Mononuclear cell (primary cell): ENCODE data around the gene CDH23. TPM values are rescaled to one million over a fixed set of nuclear protein-coding genes. Genes with fewer than 3 reads are reported as not detected.

Experiments
- H3K27me3 ChIP-seq: 2 replicates; pipeline ENCODE4 v1.6.0; 2011; ENCODE audit warnings: low read length, control low read depth; ENCODE audit not compliant: insufficient read depth
- H3K4me1 ChIP-seq: 2 replicates; pipeline ENCODE4 v1.5.1; 2011; ENCODE audit warnings: mild to moderate bottlenecking, low read length, control low read depth; ENCODE audit not compliant: insufficient read depth
- H3K4me3 ChIP-seq: 2 replicates; pipeline ENCODE4 v1.5.1; 2011; ENCODE audit warnings: mild to moderate bottlenecking, low read length, moderate library complexity
- H3K9me3 ChIP-seq: 2 replicates; pipeline ENCODE4 v1.5.1; 2011; ENCODE audit warnings: low read depth, mild to moderate bottlenecking, control low read depth, low read length
- total RNA-seq: library from RNA; depleted of rRNA; stranded (reverse); fragments of >200 nt; gene quantifications from one replicate; pipeline ENCODE4 v1.2.3, GENCODE V29; 2012

Gene CDH23
- total RNA-seq, 1 donor: 5.0 TPM

DNA sequence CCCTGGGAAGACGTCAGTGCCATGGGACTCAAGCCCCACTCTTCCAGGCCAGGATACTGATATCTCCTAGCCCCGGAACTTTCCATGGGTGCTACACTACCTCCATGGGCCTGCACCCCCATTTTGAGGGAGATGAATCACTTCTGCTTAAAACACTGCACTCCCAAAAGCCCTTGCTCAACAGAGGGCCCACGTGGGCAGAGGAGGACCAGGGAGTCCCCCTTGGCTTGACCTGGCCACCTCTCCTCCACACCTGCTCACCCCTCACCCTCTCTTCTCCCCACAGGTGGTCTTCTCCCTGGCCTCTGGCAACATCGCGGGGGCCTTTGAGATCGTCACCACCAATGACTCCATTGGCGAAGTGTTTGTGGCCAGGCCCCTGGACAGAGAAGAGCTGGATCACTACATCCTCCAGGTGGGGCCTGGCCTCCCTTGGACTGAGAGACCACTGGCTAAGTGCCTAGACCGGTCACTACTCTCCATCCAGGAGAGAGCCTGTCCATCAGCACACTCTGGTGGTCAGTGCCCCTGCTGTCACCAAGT lies 342.7 kb downstream of the CDH23 start:
- Histone ChIP-seq H3K9me3 (no peaks in the 10 kb centered on the region), H3K4me3 (no peak overlapping the region), H3K27me3 (no peaks in the 10 kb centered on the region), H3K4me1 (peaks cover 100% of the 10 kb centered on the region)

DNA sequence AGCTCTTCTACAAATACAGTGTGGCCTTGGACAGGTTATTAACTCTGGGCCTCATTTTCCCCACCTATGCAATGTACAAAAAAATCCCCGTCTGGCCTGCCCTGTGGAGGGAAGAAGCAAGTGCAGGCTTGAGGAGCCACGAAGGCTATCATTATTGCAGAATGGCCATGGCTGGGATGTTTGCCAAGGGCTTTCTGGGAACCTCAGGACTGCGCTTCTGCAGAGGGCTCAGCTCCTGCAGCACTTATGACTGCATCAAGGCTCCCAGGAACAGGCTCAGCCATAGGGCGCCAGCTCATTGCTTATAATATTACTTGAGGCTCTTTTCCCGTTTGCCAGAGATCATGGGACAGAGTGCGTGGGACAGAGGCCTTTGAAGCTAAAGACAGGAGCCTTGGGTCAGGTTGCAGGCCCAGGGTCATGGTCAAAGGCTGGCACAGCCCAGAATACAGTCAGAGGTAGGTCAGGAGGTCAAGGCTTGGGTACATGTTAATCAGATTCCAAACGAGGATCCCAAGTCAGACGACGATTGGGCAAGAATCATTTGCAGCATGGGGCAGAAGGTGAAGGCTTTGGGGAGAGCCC lies 343.4 kb downstream of the CDH23 start:
- Histone ChIP-seq H3K4me1 (peaks cover 100% of the 10 kb centered on the region), H3K27me3 (no peaks in the 10 kb centered on the region), H3K4me3 (no peak overlapping the region), H3K9me3 (no peaks in the 10 kb centered on the region)

DNA sequence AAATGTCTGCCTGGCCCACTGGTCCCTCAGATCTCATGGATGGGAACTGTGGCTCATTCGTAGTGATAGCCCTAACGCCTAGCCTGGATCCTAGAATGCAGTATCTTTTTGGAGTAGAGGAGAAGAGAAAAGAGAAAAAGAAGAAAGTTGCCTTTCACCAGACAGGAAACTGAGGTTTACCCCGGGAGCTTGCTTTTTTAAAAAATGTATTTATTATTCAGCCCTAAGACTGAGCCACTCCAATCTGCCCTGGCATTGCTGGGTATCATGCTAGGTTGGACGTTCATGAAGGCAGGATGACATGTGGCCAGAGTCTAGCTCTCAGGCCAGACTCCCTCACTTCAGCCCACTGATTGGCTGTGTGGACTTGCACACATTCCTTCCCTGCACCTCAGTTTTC lies 344.3 kb downstream of the CDH23 start:
- H3K27me3 ChIP-seq: no peaks in the 10 kb centered on the region
- H3K4me3 ChIP-seq: no peak overlapping the region
- no peaks in the 10 kb centered on the region for H3K9me3 ChIP-seq
- H3K4me1 ChIP-seq: peaks cover 100% of the 10 kb centered on the region

DNA sequence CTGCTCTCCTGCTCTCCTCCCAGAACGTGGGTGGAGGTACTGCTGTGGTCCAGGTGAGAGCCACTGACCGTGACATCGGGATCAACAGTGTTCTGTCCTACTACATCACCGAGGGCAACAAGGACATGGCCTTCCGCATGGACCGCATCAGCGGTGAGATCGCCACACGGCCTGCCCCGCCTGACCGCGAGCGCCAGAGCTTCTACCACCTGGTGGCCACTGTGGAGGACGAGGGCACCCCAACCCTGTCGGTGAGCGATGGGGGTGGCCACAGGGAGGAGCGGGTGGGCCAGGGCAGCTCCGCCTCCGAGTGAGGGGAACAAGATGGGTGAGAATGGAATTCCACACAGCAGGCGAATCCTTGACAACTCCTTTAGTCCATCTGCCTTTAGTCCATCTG lies 345.0 kb downstream of the CDH23 start:
- H3K27me3 ChIP-seq: no peaks in the 10 kb centered on the region
- H3K4me1 ChIP-seq: peaks cover 100% of the 10 kb centered on the region
- H3K9me3 ChIP-seq: no peaks in the 10 kb centered on the region
- no peak overlapping the region for H3K4me3 ChIP-seq

DNA sequence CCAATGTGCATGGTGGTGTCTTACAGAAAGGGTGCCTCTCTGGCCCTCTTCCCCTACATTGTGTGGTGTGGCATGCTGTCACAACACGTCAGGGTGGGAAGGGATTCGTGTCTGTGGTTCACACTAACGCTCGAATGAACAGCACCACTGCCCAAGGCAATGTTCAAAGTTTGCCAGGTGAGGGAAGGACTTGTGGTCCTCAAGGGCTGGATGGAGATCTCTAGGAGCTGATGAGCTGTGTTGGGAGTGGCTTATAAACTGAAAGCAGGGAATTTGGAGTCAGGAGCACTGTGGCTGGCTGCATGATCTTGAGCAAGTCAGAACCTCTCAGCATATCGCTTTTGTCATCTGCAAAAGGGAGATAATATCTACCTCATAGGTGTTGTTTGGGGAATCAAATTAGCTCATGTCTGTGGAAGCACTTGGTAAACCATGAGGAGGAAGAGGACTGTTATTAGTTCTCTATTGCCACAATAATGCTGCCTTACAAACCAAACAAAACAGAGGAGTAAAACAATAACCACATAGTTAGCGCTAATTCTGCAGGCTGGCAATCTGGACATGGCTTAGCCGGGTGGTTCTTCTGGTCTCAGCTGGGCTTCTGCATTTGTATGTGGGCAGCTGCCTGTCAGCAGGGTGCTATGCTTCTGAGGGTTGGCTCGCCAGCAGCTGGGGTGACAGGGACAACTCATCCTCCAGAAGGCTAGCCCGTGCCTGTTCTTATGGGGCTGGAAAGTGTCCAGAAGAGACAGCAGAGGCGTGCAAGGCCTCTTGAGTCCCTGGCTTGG lies 345.8 kb downstream of the CDH23 start:
- Histone ChIP-seq H3K9me3 (no peaks in the 10 kb centered on the region), H3K4me3 (no peak overlapping the region), H3K27me3 (no peaks in the 10 kb centered on the region), H3K4me1 (peaks cover 100% of the 10 kb centered on the region)

DNA sequence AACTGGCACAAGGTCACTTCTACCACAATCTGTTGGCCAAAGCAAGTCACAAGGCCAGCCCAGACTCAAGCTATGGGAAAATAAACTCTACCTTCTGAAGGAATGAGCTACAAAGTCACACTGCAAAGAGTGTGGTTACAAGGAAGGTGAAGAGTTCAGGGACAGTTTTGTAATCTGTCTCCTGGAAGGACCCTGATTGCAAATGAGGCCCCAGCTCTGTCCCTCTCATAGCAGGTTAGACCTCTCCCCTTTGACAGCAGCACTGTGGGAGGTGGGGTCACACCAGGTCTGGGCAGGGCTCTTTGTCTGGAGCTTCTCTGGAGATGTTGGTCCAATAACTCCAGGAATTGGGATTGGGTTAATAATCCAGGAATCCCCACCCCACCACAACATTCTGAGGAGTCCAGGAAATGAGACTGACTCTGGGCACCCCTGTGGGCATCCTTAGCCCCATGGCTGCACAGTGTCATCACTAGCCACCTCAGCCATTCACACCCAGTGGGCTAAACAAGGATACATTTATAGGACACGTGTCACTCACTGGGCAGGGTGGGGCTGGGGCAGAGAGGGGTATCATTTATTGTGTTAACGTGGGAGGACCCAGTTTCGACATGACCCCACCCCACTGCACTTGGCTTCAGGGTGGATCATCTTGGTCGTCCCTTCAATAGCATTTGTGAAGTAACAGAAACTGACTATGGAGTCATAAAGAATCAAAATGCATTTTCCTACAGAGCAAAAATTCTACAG lies 346.5 kb downstream of the CDH23 start:
- Histone ChIP-seq H3K9me3 (no peaks in the 10 kb centered on the region), H3K4me1 (peaks cover 100% of the 10 kb centered on the region), H3K4me3 (no peak overlapping the region), H3K27me3 (no peaks in the 10 kb centered on the region)

DNA sequence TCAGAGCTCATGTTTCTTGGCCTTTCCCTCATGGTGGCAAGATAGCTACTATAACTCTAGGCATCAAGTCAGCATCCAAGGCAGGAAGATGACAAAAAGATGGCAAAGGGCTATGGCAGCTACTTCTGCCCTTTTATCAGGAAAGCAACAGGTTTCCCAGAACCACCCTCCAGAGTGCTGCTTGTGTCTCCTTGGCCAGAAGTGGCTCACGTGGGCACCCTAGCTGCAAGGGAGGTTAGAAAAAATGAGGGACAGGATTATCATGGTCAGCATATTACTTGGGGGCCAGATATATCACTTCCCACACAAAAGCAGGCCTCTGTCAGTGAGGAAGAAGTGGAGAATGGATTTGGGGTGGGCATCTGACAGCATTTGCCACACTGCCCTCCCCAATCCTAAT lies 347.1 kb downstream of the CDH23 start:
- peaks cover 100% of the 10 kb centered on the region for H3K4me1 ChIP-seq

DNA sequence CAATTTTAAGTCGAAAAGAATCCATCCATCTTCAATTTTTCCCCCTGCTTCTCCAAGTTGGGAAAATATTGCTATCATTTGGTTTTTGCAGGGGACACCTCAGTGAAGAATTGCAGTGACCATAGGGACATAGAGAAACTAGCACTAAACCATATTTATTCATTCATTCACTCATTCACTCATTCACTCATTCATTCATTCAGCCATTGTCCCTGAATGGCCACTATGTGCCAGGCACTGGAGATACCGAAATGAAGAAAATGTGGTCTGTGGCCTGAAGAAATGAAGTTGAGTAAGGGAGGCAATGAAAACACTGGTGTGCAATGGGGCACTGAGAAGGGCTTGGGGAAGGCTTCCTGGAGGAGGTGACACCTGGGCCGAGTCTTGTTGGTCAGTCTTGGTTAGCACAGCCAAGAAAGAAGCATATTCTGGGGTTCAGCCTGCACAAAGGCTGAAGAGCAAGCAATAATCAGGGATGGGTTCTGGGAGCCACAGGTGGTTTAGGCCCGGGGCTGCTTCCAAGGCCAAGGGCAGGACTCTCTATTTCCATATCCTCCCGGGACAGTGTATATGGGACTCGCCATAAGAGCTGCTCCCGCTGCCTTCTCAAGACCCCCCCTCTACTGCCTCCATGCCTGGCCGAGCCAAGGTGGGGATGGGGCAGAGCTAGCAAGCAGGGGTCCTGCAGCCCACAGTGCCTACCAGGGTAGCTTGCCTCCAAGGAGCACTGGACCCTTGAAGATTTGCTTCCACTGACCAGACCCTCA lies 348.4 kb downstream of the CDH23 start:
- no peak overlapping the region for H3K4me3 ChIP-seq
- no peaks in the 10 kb centered on the region for H3K27me3 ChIP-seq
- H3K4me1 ChIP-seq: peaks cover 100% of the 10 kb centered on the region
- no peaks in the 10 kb centered on the region for H3K9me3 ChIP-seq

More for the DNA sequence above, 347.1 kb downstream of the CDH23 start:
- H3K27me3 ChIP-seq: no peaks in the 10 kb centered on the region
- H3K9me3 ChIP-seq: no peaks in the 10 kb centered on the region
- no peak overlapping the region for H3K4me3 ChIP-seq

DNA sequence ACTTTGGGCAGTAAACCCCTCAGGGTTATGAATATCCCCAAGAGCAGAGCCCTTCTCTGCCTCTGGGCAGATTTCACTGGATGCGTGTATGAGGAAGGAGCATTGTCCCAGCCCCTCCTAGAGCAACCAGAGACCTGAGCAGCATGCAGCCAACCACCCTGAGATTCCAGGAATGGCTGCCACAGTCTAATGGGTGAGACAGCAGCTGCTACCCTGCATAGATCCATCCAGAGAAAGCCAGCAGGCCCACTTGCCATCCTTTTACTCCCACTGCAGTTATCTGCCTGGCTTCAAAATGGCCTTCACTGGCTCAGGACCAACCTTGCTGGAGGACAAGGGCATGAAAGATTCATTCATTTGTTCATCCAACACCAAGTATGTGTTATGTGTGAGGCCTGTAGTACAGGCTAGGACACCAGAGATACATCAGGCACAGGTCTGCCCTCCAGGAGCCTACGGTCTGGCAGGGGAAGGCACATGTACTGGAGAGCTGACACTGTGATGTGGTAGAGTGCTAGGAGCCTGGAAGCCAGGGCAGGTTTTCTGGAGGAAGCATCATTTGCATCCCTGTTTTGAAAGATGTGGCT lies 349.0 kb downstream of the CDH23 start:
- Histone ChIP-seq H3K9me3 (no peaks in the 10 kb centered on the region), H3K4me1 (peaks cover 100% of the 10 kb centered on the region), H3K27me3 (no peaks in the 10 kb centered on the region), H3K4me3 (no peak overlapping the region)

DNA sequence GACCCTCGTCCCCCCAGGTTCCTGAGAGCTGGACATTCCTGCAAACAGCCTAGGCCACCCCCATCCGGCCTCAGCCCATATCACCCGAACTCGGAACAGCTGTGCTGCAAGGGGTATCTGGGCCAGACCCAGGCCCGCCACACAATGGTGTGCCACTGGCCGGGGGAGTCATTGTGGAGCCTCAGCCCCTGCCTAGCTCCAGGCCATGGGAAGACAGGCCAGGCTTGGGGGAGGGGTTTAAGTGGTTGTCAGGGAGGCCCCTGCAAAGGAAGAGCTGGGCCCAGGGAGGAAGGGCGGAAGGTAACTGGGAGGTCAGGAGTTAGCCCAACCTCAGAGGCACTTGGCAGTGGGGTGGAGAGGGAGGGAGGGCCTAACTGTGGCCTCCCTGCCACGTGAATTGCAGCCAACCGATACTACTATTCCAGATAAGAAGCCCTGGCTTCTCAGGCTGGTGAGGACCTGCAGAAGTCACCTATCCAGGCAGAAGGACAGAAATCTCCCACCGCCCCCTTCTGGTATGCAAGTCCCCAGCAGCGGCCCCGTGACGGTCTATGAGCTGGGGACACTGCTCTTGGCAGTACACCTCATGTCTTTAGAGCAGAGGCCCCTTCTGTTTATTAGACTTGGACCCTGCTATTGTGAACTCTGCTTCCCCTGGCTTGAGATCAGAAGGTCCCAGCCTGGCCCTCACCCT lies 349.8 kb downstream of the CDH23 start:
- no peaks in the 10 kb centered on the region for H3K27me3 ChIP-seq
- no peak overlapping the region for H3K4me3 ChIP-seq
- H3K4me1 ChIP-seq: peaks cover 100% of the 10 kb centered on the region
- H3K9me3 ChIP-seq: no peaks in the 10 kb centered on the region

DNA sequence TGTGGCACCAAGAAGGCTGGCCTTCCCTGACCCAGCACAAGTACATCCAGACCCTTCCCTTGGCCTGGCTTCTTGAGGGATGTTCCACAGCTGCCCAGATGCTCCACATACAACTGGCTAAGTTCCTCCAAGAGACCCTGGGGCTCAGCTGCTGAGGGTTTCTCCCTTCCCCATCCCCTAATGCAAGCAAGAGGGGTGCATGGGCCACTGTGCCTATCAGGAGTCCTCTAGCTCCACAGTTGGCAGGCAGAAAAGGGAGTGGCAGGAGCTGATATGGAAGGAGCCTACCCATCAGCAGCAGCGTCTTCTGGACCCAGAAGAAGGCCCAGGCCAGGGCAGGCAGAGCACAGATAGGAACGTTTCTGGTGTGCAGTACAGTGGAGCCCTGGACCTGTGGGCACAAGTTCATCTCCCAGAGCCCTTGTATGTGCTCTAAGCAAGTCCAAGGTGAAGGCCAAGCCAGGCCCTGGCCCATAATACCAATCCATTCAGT lies 350.4 kb downstream of the CDH23 start:
- Histone ChIP-seq H3K9me3 (no peaks in the 10 kb centered on the region), H3K27me3 (no peaks in the 10 kb centered on the region), H3K4me3 (no peak overlapping the region), H3K4me1 (peaks cover 100% of the 10 kb centered on the region)

DNA sequence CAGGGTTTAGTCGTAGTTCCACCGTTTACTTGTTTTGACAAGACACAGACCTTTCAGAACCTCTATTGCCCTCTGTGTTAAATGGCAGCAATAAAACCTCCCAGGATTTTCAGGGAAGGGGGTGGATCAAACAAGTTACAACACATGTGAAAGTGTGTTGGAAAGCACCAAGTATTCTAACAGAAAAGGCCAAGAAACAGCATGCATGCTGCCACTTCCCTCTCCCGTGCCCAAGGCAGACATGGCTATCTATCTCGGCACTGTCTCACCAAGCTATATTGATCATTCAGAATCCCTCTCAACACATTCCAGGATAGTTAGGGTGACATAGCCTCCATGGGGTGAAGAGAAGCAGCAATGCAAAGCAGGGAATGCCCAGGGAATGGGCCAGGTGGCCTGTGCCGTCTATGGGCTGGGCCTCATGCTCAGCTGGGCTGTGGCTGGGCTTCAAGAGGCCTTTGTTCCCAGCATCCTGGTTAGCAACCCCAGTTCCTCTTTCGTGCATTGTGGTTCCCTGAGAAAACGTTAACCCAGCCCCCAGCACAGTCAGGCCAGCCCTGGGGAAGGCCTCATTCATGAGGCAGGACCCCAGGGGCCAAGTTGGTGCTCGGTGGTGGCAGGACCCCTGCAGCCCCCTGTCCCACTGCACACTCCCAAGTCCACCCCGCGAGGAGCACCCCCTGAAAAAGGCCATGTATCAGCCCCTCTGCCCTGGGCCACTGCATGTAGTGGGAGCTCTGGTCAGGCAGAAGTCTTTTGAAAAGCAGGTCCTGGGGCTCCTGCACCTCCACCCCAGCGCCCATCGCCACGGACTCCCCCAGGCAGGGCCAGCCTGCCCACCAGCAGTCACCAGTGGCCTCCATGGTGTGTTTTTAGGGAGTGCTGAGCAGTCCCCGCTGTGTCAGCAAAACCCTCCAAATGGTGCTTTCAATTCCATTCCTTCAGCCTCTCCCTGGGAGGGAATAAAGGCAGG lies 351.1 kb downstream of the CDH23 start:
- H3K9me3 ChIP-seq: no peaks in the 10 kb centered on the region
- no peak overlapping the region for H3K4me3 ChIP-seq
- peaks cover 100% of the 10 kb centered on the region for H3K4me1 ChIP-seq
- no peaks in the 10 kb centered on the region for H3K27me3 ChIP-seq

DNA sequence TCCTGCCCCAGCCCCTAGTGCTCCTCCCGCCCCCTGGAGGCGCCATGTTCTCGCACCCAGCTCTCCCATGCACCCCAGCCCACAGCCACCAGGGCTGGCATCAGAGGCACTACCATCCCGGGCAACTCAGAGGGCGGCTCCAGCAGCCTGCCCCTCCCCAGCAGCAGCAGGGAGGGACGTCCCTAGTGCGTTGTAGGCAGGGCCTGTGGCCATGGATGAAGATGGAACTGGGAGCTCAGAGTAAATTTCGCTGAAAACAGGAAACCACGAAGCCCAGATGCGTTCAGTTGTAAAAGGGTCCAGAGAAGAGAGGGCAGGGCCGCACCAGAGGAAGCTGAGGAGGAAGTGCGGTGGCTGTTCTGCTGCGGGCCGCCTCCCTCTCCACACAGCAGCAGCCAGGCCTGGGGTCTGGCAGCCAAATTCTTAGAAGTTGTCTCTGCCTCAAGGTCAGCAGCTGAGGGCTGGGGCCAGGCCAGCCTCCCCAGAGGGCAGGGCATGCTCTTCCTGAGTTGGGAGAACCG lies 352.0 kb downstream of the CDH23 start:
- H3K27me3 ChIP-seq: no peaks in the 10 kb centered on the region
- no peak overlapping the region for H3K4me3 ChIP-seq
- peaks cover 100% of the 10 kb centered on the region for H3K4me1 ChIP-seq
- H3K9me3 ChIP-seq: no peaks in the 10 kb centered on the region
